NCI-H460 (cell line): ENCODE data around the gene RDH16. TPM values are rescaled to one million over a fixed set of nuclear protein-coding genes. Genes with fewer than 3 reads are reported as not detected.
A peak's percentile ranks its signal among the peaks of the same experiment; 100 is the strongest.
"Not testable (repeated sequence)": the region's sequence is repeated elsewhere in the genome, so short reads cannot be mapped to it uniquely, and the experiment has no call there.

ENCODE experiments used
- DNase-seq: peaks from one replicate; pipeline ENCODE4 v3.0.0-alpha.2; 2016; ENCODE audit warnings: low read depth; ENCODE audit errors: extremely low read depth
- total RNA-seq: library from RNA; depleted of rRNA; stranded (reverse); fragments of >200 nt; shearing (Covaris generic); gene quantifications from 2 replicates; pipeline ENCODE4 v1.2.3, GENCODE V29; 2014

RDH16 gene
- total RNA-seq, 1 experiment from 2014 or later: 0.05 TPM

DNA sequence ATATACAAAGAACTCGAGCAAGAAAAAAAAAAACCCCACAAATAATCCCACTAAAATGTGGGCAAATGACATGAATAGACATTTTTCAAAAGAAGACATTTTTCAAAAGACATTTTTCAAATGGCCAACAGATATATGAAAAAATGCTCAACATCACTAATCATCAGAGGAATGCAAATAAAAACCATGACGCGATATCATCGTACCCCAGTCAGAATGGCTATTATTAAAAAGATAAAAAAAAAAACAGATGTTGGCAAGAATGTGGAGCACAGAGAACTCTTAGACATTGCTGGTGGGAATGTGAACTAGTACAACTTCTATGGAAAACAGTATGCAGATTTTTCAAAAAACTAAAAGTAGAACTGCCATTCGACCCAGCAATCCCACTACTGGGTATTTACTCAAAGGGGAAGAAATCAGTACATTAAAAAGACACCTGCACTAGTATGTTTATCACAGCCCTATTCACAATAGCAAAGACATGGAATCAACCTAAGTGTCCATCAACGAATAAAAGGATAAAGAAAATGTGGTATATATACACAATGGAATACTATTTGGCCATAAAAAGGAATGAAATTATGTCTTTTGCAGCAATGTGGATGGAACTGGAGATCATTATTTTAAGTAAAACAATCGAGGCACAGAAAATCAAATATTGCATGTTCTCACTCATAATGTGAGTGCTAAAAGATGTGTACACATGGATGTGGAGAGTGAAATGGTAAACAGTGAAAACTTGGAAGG, 32.6 kb upstream of the RDH16 start:
- DNase-seq: no peak

DNA sequence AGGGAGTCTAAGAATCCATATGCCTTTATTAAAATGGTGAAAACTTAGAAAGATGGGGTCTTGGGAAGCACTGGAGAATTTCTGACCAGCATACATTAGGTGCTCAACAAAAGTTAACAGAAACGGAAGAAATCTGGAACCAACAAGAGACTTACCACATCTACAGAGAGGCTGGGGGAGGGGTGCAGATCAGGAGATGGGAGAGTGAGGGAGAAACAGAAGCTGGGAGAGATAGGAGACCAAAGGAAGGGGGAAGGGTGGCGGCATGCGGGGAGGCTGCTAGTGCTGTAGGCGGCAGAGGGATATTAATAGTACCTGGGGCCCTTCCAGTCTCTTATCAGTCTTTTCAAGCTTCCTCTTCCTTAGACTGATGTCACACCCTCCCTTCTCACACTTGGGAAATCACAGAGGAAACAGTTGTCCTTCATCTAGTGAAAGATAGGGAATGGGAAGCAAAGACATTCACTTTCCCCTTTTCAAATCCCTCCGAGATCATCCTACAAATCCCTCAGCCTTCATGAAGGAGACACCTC, 30.9 kb upstream of the RDH16 start:
- DNase-seq: no peak

GRCh38 chr12:56987551-56988053, 30.2 kb upstream of the RDH16 start:
- DNase-seq: peak; percentile 75

DNA sequence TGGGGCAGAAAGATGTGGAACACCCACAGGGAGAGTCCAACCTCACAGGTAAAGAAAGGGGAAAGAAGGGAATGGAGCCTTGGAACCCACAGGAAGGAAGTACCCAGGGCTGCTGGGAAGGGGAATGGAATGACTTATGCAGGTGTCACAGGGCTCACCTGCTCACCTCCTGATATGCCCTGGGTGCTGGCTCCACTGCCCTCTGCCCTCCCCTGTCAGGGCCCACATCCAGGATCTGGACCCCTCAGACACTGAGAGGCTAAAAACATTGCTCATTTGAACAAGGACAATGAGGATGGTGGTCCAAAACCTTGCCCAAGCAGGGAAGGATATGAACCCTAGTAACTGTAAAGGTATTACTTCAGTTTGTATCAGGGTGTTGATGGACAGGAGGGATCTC, 29.6 kb upstream of the RDH16 start:
- DNase-seq: no peak

DNA sequence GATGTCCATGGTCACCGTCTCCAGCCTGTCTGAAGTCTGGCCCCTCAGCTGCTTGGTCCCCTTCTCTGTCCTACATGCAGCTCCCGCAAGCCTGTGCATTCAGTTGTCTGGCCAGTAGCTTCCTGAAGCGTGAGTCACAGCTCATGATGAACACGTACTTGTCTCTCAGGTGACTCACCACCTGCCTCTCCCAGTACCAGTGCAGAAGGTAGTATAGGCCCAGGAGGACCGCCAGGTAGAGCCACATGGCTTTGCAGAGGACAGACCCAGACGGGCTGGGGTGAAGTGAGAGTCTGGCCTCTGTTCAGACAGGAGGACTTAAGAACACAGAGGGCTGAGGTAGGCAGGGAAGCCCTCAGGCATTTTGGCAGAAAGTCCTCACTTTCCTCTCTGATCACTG, 28.3 kb upstream of the RDH16 start:
- not testable (repeated sequence) for DNase-seq

DNA sequence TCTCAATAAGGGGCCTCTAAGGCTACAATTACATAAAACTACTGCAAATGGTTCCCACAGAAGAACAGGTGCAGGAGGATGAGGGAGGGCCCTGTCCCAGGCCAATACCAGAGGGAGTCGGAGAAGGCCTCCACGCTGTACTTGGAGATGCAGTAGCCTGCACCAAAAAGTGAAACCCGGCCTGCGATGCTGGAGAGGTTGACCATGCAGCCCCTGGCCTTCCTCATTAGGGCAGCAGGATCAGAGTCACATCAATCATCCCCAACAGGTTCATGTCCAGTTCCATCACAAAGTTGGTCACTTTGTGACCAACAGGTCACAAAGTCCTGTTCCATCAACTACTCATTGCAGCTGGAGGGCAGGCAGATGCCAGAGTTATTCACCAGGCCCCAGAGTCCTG, 26.0 kb upstream of the RDH16 start:
- DNase-seq: no peak

GRCh38 chr12:56982578-56983236, 25.3 kb upstream of the RDH16 start:
- DNase-seq: not testable (repeated sequence)

- no peak for DNase-seq
Measured at GRCh38 chr12:56980941-56981530, 23.6 kb upstream of the RDH16 start.

GRCh38 chr12:56980268-56980667, 22.9 kb upstream of the RDH16 start:
- DNase-seq: no peak

- no peak for DNase-seq
Measured at GRCh38 chr12:56979628-56980027, 22.2 kb upstream of the RDH16 start.

DNA sequence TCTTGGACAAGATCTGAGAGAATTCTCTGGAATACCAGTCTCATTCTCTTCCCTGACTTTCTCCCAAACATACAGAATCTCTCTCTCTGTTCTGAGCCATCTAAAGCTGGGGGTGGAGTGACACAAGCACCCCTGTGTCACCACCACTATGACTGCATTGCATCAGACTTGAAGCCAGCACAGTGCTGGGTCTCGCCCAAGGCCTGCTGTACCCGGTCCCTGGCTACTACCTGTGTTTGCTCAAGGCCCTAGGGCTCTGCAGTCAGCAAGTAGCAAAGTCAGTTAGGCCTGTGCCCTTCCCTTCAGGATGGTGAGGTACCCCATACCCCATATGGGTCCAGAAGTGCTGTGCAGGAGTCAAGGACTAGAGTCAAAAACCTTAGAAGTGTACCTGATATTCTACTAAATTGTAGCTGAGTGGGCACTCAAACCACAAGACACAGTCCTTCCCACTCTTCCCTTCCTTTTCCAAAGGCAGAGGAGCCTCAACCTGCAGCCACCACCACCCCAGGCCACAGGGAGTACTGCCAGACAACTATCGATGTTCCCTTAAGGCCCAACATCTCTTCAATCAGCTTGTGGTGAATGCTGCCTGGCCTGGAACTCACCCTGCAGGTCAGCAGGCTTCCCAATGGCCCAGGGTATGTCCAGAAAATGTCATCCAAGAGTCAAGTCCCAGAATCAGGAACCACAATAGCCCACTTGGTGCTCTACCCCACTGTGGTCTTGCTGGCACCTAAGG, 21.2 kb upstream of the RDH16 start:
- no peak for DNase-seq

DNA sequence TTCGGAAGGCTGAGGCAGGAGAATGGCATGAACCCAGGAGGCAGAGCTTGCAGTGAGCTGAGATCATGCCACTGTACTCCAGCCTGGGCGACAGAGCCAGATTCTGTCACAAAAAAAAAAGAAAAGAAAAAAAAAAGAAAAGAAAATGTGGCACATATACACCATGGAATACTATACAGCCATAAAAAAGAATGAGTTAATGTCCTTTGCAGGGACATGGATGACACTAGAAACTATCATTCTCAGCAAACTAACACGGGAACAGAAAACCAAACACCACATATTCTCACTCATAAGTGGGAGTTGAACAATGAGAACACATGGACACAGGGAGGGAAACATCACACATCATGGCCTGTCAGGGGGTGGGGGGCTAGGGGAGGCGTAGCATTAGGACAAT, 20.0 kb upstream of the RDH16 start:
- not testable (repeated sequence) for DNase-seq

GRCh38 chr12:56974224-56974623, 16.8 kb upstream of the RDH16 start:
- not testable (repeated sequence) for DNase-seq

DNA sequence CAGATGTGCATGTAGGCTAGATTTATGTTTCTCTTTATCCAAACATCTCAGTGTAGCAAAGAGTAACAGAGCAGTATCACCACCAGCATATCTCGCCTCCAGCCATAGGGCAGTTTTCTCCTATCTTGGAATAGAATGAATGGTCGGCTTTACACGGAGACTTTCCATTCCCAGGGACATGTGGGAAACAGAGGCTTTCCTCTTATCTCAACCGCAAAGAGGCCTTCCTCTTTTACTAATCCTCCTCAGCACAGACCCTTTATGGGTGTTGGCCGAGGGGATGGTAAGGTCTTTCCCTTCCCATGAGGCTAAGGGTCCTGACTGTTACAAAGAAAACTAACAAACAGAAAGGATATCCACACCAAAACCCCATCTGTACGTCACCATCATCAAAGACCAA, 11.5 kb upstream of the RDH16 start:
- DNase-seq: not testable (repeated sequence)

GRCh38 chr12:56965997-56966642, 8.7 kb upstream of the RDH16 start:
- DNase-seq: peak; percentile 35

DNA sequence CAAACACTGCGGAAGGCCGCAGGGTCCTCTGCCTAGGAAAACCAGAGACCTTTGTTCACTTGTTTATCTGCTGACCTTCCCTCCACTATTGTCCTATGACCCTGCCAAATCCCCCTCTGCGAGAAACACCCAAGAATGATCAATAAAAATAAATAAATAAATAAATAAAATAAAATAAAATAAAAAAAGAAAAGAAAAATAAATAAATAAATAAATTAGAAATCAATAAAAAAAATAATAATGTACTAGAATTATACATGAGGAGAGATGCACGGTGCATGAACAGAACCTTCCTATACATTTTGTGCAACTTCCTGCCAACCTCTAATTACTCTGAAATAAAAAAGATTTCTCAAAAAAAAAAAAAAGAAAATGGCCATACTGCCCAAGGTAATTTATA, 7.7 kb upstream of the RDH16 start:
- DNase-seq: not testable (repeated sequence)

- not testable (repeated sequence) for DNase-seq
Measured at GRCh38 chr12:56963557-56963956, 6.1 kb upstream of the RDH16 start.

- not testable (repeated sequence) for DNase-seq
Measured at GRCh38 chr12:56962247-56962646, 4.8 kb upstream of the RDH16 start.

GRCh38 chr12:56958422-56958821, 1.0 kb upstream of the RDH16 start:
- no peak for DNase-seq

DNA sequence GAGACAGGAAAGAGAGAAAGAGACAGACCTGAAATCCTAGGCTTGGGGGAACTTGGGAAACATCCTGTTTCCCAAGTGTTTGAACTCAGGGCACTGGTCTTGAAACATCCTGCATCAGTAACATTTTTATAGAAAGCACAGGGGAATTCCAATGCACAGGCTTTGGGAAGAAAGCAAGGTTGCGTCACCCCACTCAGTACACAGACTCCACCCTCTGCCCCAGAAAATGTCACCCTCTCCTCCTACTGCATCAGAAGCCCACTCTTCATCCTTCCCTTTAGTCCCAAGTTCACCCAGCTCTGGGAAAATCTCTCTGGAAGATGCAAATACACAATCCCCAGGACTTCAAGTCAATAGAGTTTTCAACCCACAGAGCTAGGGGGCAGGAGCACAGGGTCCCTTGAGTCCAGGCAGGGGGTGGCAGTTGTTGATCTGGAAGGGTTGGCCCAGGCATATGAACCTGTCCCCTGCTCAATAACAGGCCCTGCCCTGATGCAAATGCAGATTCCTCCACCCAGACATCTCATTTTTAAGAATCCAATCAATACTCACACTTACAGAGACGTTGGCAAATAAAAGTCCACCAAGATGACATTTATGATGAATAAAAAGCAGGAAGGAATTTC, 1.7 kb downstream of the RDH16 start:
- DNase-seq: no peak
